ENCODE measurements around the gene AQP10.
"Not testable (repeated sequence)": the region's sequence is repeated elsewhere in the genome, so short reads cannot be mapped to it uniquely, and the experiment has no call there.

The AQP10 gene

GRCh38 chr1:154360881-154361280 lies 40.0 kb downstream of the AQP10 start:
- peaks cover 10% of the 10 kb centered on the region for H3K9me3 Mint-ChIP-seq
- H3K36me3 Mint-ChIP-seq (ENCODE audit: low read depth); H3K27me3 Mint-ChIP-seq (ENCODE audit: low read depth); H3K4me3 Mint-ChIP-seq; H3K4me1 Mint-ChIP-seq (ENCODE audit: low read depth); DNase-seq (ENCODE audit: low spot score); H3K27ac Mint-ChIP-seq: not testable (repeated sequence)

DNA sequence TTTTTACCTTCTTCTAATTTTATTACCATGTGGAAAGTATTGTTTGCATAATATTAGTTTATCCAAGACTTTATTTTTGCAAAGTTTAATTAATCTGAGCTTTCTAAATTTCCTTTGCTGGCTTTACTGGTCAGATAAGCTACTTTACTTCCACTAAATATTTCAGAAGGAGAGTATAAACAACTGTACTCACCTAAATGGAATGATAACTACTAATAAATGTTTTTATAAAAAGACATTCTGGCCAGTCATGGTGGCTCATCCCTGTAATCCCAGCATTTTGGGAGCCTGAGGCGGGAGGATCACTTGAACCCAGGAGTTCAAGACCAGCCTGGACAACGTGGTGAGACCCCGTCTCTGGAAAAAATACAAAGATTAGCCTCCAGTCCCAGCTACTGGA lies 40.5 kb downstream of the AQP10 start:
- H3K27me3 Mint-ChIP-seq (ENCODE audit: low read depth) = peaks cover 2% of the 10 kb centered on the region
- no peak for DNase-seq (ENCODE audit: low spot score)
- no peak overlapping the region for H3K27ac Mint-ChIP-seq
- H3K4me1 Mint-ChIP-seq (ENCODE audit: low read depth) = no peaks in the 10 kb centered on the region
- no peaks in the 10 kb centered on the region for H3K36me3 Mint-ChIP-seq (ENCODE audit: low read depth)
- peaks cover 10% of the 10 kb centered on the region for H3K9me3 Mint-ChIP-seq
- H3K4me3 Mint-ChIP-seq = no peak overlapping the region

GRCh38 chr1:154371436-154371835 lies 50.5 kb downstream of the AQP10 start:
- DNase-seq (ENCODE audit: low spot score) = no peak
- Mint-ChIP-seq H3K27ac (no peak overlapping the region), H3K27me3 (ENCODE audit: low read depth) (no peaks in the 10 kb centered on the region), H3K9me3 (no peaks in the 10 kb centered on the region), H3K36me3 (ENCODE audit: low read depth) (no peaks in the 10 kb centered on the region), H3K4me3 (no peak overlapping the region), H3K4me1 (ENCODE audit: low read depth) (peaks cover 7% of the 10 kb centered on the region)

- peak overlapping the region; percentile 10 for H3K27ac Mint-ChIP-seq
- H3K4me3 Mint-ChIP-seq; H3K27me3 Mint-ChIP-seq (ENCODE audit: low read depth); H3K4me1 Mint-ChIP-seq (ENCODE audit: low read depth); H3K9me3 Mint-ChIP-seq; H3K36me3 Mint-ChIP-seq (ENCODE audit: low read depth): not testable (repeated sequence)
- peak; percentile 10 for DNase-seq (ENCODE audit: low spot score)
Measured at GRCh38 chr1:154373777-154374357, 53.0 kb downstream of the AQP10 start.
